Muscle layer of duodenum (tissue), 2 donors: ENCODE measurements around the gene VPS18.
"Not testable (repeated sequence)": the region's sequence is repeated elsewhere in the genome, so short reads cannot be mapped to it uniquely, and the experiment has no call there.

Experiments used
- H3K27ac ChIP-seq: one replicate; pipeline ENCODE4 v1.7.0; 2013; ENCODE audit warnings: mild to moderate bottlenecking, low read length
- H3K27me3 ChIP-seq: one replicate; pipeline ENCODE4 v1.7.0; 2013; ENCODE audit warnings: low read depth, mild to moderate bottlenecking, control low read depth, low read length
- H3K36me3 ChIP-seq, 2 donors: one replicate each; pipeline ENCODE4 v1.7.0; 2013; ENCODE audit warnings: low read length in 2 of 2, control low read depth in 1 of 2, mild to moderate bottlenecking in 1 of 2; ENCODE audit not compliant: insufficient read depth in 2 of 2, control insufficient read depth in 1 of 2
- H3K4me1 ChIP-seq, 2 donors: one replicate each; pipeline ENCODE4 v1.7.0; 2013; ENCODE audit warnings: low read length in 2 of 2, mild to moderate bottlenecking in 2 of 2, control low read depth in 1 of 2, moderate library complexity in 1 of 2; ENCODE audit not compliant: insufficient read depth in 2 of 2, control insufficient read depth in 1 of 2
- H3K4me3 ChIP-seq, 2 donors: one replicate each; pipeline ENCODE4 v1.7.0; 2013; ENCODE audit warnings: low read length in 2 of 2, low read depth in 1 of 2, mild to moderate bottlenecking in 1 of 2
- H3K9me3 ChIP-seq, 2 donors: one replicate each; pipeline ENCODE4 v1.7.0; 2013; ENCODE audit warnings: low read length in 2 of 2, control low read depth in 1 of 2, mild to moderate bottlenecking in 1 of 2; ENCODE audit not compliant: control insufficient read depth in 1 of 2
- donor health status: healthy.

Gene VPS18

DNA sequence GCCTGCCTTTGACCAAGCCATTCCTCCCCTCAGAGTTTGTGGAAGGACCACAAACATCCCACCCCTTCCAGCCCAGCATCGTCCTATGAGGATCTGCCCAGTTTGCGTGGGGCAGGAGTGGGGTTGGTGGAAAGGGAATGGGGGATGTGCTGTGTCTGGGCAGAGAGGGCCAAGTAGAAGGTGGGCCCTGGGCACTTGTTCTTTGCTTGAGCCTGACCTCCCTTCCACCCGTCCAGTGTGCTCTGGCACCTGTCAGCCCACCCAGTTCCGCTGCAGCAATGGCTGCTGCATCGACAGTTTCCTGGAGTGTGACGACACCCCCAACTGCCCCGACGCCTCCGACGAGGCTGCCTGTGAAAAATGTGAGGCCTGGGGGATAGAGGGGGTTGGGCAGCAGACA lies 40.1 kb upstream of the VPS18 start:
- Histone ChIP-seq H3K9me3 (no peaks in the 10 kb centered on the region), H3K4me1 (peaks cover 0 to 2% of the 10 kb centered on the region in 2 donors), H3K4me3 (no peak overlapping the region), H3K27ac (no peak overlapping the region), H3K27me3 (no peaks in the 10 kb centered on the region), H3K36me3 (peaks cover 0 to 4% of the 10 kb centered on the region in 2 donors)

GRCh38 chr15:40855706-40856234 lies 38.5 kb upstream of the VPS18 start:
- H3K27ac ChIP-seq, result no peak overlapping the region
- H3K4me1 ChIP-seq, result peaks cover 0 to 6% of the 10 kb centered on the region in 2 donors
- no peaks in the 10 kb centered on the region for H3K9me3 ChIP-seq
- no peaks in the 10 kb centered on the region for H3K27me3 ChIP-seq
- H3K4me3 ChIP-seq, result no peak overlapping the region
- peaks cover 0 to 4% of the 10 kb centered on the region in 2 donors for H3K36me3 ChIP-seq

- Histone ChIP-seq H3K9me3 (no peaks in the 10 kb centered on the region), H3K36me3 (peaks cover 0 to 4% of the 10 kb centered on the region in 2 donors), H3K4me1 (peaks cover 0 to 6% of the 10 kb centered on the region in 2 donors), H3K27ac (no peak overlapping the region), H3K27me3 (no peaks in the 10 kb centered on the region), H3K4me3 (no peak overlapping the region)
Measured at GRCh38 chr15:40856746-40857145, 37.5 kb upstream of the VPS18 start.

DNA sequence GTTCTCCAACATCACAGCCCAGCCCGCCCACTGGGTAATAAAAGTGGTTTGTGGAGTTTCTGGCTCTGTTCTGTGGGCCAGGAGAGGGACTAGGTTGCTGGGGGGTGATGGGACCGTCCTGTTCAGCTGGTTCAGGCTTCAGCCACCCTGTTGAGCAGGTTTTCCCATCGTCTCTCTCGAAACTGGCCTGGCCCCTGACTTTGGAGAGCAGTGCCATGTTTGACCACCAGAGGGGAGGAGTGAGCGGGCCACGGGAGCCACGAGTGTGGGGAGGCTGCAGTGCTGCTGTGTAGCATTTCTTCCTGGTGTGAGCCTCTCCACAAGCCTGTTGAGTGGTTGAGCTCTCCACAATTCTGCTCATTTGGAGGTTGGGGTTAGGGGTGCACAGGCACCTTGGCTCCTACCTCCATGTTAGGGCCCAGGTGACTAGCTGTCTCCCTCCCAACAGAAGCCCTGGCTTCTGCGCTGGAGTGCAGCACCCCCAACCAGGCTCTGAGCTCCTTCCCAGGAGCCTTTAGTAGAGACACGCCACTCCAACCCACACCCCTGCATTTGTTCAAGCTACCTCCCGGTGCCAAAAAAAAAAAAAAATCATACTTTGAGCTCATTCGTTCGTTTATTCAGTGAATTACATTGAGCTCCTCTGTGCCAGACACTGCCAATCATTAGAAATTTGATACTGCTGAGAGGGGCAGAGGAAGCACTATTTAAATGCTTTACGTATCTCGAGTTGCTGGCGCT lies 36.5 kb upstream of the VPS18 start:
- Histone ChIP-seq H3K9me3 (no peaks in the 10 kb centered on the region), H3K27ac (no peak overlapping the region), H3K4me1 (peaks cover 0 to 6% of the 10 kb centered on the region in 2 donors), H3K27me3 (no peaks in the 10 kb centered on the region), H3K4me3 (no peak overlapping the region), H3K36me3 (peaks cover 0 to 4% of the 10 kb centered on the region in 2 donors)

DNA sequence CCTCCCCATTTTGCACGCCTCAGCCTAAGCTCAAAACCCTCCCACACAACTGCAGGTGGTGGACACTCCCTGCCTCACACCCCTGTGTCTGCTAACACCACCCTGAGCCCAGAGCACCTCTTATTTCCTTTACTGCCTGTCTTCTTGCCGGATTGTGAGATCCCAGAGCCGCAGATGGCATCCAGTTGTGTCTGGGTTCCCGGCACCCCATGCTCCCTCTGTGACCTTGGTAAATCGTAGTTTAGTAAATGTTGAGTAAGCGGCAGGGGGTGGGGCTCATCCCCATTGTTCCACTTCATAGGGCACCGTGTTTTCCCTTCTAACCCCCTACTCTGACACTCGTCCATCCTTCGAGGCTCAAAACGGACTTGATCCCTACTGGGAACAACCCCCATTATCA lies 35.5 kb upstream of the VPS18 start:
- Histone ChIP-seq H3K9me3 (no peaks in the 10 kb centered on the region), H3K36me3 (peaks cover 0 to 4% of the 10 kb centered on the region in 2 donors), H3K4me1 (peaks cover 0 to 6% of the 10 kb centered on the region in 2 donors), H3K4me3 (no peak overlapping the region), H3K27ac (no peak overlapping the region), H3K27me3 (no peaks in the 10 kb centered on the region)

DNA sequence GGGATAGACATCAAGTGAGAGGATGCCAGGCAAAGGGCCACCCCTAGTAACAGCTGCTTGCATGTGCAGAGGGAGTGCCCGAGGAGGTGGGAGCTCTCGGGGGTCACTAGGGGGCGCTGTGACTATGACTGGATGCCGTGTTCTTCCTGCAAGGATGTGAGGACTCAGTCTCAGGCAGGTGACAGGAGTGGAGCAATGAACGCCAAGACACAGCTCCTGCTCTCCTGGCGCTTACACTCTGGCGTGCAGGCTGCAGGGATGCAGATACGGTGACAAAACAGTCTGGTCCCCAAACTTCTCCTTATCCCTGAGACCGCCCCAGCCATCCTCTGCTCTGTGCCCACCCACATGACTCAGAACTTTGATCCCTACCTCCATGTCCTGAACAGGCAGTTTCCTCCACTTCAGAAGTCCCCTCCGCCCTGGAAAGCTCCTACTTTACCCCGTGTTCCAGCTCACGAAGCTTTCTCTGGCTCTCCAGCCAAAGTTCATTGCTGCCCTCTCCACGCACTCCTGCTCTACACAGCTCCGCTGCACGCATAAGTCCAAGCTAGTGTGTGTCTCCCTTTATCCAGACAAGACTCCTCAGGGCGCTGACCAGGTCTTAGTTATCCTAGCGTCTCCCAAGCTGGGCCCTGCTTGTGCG lies 34.9 kb upstream of the VPS18 start:
- no peaks in the 10 kb centered on the region for H3K27me3 ChIP-seq
- H3K36me3 ChIP-seq, result peaks cover 0 to 4% of the 10 kb centered on the region in 2 donors
- H3K4me1 ChIP-seq, result peaks cover 0 to 6% of the 10 kb centered on the region in 2 donors
- H3K9me3 ChIP-seq, result no peaks in the 10 kb centered on the region
- no peak overlapping the region for H3K27ac ChIP-seq
- H3K4me3 ChIP-seq, result no peak overlapping the region

DNA sequence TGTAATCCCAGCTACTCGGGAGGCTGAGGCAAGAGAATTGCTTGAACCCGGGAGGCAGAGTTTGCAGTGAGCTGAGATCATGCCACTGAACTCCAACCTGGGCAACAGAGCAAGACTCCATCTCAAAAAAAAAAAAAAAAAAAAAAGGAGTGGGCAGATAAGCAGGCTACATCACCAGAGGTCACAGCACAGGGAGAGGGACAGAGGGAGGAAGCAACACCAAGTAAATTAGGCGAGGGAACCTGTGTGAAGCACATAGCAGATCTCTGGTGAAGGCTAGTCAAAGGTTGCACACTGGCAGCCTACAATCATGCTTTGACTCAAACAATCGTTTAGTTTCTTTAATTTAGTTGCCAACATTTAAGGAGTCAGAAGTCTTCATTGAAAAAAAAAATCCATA lies 33.1 kb upstream of the VPS18 start:
- H3K27ac ChIP-seq, H3K4me1 ChIP-seq, H3K36me3 ChIP-seq, H3K4me3 ChIP-seq, H3K27me3 ChIP-seq, H3K9me3 ChIP-seq: not testable (repeated sequence)

DNA sequence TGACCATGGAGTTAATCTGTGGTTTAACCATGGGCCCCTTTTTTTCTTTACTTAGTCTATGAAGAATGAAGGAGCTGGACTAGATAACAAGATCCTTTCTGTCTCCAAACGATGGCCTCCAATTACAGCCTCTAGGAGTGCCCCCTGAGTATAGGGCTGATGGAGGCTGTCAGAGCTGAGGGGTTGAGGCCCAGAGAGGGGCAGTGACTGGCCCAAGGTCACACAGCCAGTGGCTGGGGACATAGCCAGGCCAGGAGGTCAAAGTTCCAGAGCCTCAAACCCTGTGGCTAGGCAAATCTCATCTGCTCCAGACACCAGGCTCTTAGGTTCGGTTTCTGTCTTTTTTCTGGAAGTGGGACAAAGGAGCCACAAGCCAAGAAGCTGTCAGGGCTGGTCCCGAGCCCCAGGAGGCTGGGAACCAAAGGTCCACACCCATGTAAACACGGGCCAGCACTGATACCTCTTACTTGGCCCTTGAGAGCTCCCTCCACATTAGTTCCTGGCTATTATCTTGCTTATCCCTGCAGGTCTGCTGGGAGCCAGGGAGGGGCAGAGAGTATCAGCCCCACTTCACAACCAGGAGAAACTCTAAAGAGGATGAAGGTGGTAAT lies 30.5 kb upstream of the VPS18 start:
- no peaks in the 10 kb centered on the region for H3K9me3 ChIP-seq
- H3K4me3 ChIP-seq, result no peak overlapping the region
- H3K36me3 ChIP-seq, result no peaks in the 10 kb centered on the region
- H3K4me1 ChIP-seq, result peaks cover 0 to 6% of the 10 kb centered on the region in 2 donors
- H3K27ac ChIP-seq, result no peak overlapping the region
- no peaks in the 10 kb centered on the region for H3K27me3 ChIP-seq

GRCh38 chr15:40867199-40867598 lies 27.1 kb upstream of the VPS18 start:
- H3K36me3 ChIP-seq, result no peaks in the 10 kb centered on the region
- H3K4me1 ChIP-seq, result no peaks in the 10 kb centered on the region
- no peaks in the 10 kb centered on the region for H3K9me3 ChIP-seq
- no peak overlapping the region for H3K4me3 ChIP-seq
- H3K27ac ChIP-seq, result no peak overlapping the region
- no peaks in the 10 kb centered on the region for H3K27me3 ChIP-seq

DNA sequence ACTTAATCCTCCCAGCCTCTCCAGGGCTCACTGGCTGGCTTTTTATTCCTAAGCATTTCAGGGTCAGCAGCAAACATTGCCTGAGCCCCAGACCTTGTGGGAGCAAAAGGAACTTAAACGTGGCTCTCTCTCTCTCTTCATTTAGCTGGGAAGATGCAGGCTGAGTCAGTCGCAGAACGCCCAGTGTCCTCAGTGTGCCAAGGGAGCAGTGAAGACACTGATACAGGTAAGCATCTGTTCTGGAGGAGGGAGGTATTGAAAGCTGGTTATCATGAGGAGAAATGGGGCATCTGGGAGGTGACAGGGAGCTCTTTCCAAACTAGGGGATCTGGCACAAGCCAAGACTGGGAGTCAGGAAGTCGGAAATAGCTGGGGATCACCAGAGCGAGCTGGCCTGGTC lies 24.6 kb upstream of the VPS18 start:
- H3K27ac ChIP-seq, result no peak overlapping the region
- peaks cover 0 to 10% of the 10 kb centered on the region in 2 donors for H3K4me1 ChIP-seq

DNA sequence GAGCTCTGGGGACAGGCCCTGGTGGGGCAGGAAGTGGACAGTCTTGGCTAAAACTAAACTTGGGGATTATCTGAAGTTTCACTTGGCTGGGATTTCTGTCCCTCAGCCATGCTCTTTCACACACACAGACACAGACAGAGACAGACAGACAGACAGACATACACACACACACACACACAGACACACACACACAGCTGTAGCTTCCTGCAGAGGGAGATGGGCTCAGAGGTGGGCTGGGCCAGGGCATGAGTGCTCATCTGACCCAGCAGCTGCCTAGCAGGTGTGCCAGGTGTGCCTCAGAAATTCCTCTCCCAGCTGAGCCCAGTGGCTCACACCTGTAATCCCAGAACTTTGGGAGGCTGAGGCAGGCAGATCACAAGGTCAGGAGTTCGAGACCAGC lies 23.5 kb upstream of the VPS18 start:
- no peak overlapping the region for H3K27ac ChIP-seq
- H3K27me3 ChIP-seq, result no peaks in the 10 kb centered on the region
- no peaks in the 10 kb centered on the region for H3K9me3 ChIP-seq
- no peaks in the 10 kb centered on the region for H3K36me3 ChIP-seq
- no peak overlapping the region for H3K4me3 ChIP-seq
- peaks cover 0 to 10% of the 10 kb centered on the region in 2 donors for H3K4me1 ChIP-seq

More for the DNA sequence above, 24.6 kb upstream of the VPS18 start:
- Histone ChIP-seq H3K4me3 (no peak overlapping the region), H3K27me3 (no peaks in the 10 kb centered on the region), H3K36me3 (no peaks in the 10 kb centered on the region), H3K9me3 (no peaks in the 10 kb centered on the region)
